Pancreas (tissue), 10 donors: Measurements from ENCODE around the gene CHRDL1. TPM values are rescaled to one million over a fixed set of nuclear protein-coding genes. Genes with fewer than 3 reads are reported as not detected.

Experiments
- ATAC-seq, 4 donors: fragments of 200-7000 bp; cut with Tn5 transposase; one replicate each; pipeline versions ENCODE4 v1.8.0 to v1.9.1; 2020; ENCODE audit warnings: mild to moderate bottlenecking in 4 of 4, moderate library complexity in 4 of 4
- DNase-seq, 6 donors: peaks; one replicate each; pipeline ENCODE4 v3.0.0-alpha.2; 2020
- FAIRE-seq: peaks from 2 replicates; lab custom pipeline; 2012; peaks lifted over from hg19 to GRCh38; lab: Jason Lieb, UNC
- H3K27ac ChIP-seq, 4 donors: fragments of 200-600 bp; sonication (generic); 1 replicate in 3 of 4; 2 replicates in 1 of 4; pipeline versions ENCODE4 v1.5.0 to v1.8.0; 2020
- H3K27me3 ChIP-seq, 4 donors: fragments of 200-600 bp; one replicate each; pipeline ENCODE4 v1.8.0; 2021
- H3K36me3 ChIP-seq, 3 donors: fragments of 200-600 bp; sonication (generic) in 1 of 3; one replicate each; pipeline versions ENCODE4 v1.5.0 to v1.8.0; 2020 to 2021
- H3K4me1 ChIP-seq, 3 donors: fragments of 200-600 bp; one replicate each; pipeline ENCODE4 v1.8.0; 2021
- H3K4me3 ChIP-seq, 4 donors: fragments of 200-600 bp; sonication (generic) in 2 of 4; one replicate each; pipeline versions ENCODE4 v1.5.0 to v1.8.0; 2020 to 2021
- H3K9me3 ChIP-seq, 4 donors: fragments of 200-600 bp; one replicate each; pipeline ENCODE4 v1.8.0; 2021
- WGBS, 2 donors: extraction: QIAGEN DNeasy Blood & Tissue Kit; methylation state at CpG; one replicate each; pipeline ENCODE4 v1.1.7; 2013; 5-methylcytosine and 5-hydroxymethylcytosine counted together
- intact Hi-C, 3 donors: fragments of 100-400 bp; cut with DNase I; formaldehyde crosslinking; loops; one replicate each; pipeline versions ENCODE4 v1.11.1 to v1.14.2; 2022
- polyA plus RNA-seq, 2 donors: library from polyadenylated mRNA; stranded (reverse); fragments of 200-250 nt; gene quantifications; one replicate each; pipeline ENCODE4 v1.2.3, GENCODE V29; 2013
- total RNA-seq, 6 donors: library from RNA; stranded (reverse); fragmentation: NEBNext Ultra II Directional in 4 of 6; extraction: Animal tissue kit (Norgen Biotek cat#: 25700) in 4 of 6; gene quantifications; one replicate each; pipeline versions ENCODE4 v1.2.1 to v1.2.4, GENCODE V29; 2021 to 2023
- TF ChIP-seq, protein P1 (sequence below), 4 donors: fragments of 200-600 bp; sonication (generic) in 3 of 4; IDR thresholded peaks; one replicate each; pipeline versions ENCODE4 v1.5.0 to v1.8.0; 2021; ENCODE audit warnings: antibody characterized with exemption in 4 of 4
- donor health status: healthy with polysubstance abuse.
- donor health status: DM: no; HTN: no; CAD: no; lungs with moderate emphysema.
- donor health status: DM: no; HTN: no; CAD: no.
- donor health status: control.
- donor health status: control.
- donor health status: Bipolar disorder and iron deficiency.
- donor health status: DM: yes; HTN: yes; CAD: no.
- donor health status: DM: no; HTN: no; CAD: no.
- donor health status: DM: no; HTN: no; CAD: no.
- donor health status: DM: yes; HTN: yes; CAD: no.

Gene CHRDL1
- total and polyA plus RNA-seq, 8 donors: 1.0 to 9.6 (median 2.0) TPM

DNA sequence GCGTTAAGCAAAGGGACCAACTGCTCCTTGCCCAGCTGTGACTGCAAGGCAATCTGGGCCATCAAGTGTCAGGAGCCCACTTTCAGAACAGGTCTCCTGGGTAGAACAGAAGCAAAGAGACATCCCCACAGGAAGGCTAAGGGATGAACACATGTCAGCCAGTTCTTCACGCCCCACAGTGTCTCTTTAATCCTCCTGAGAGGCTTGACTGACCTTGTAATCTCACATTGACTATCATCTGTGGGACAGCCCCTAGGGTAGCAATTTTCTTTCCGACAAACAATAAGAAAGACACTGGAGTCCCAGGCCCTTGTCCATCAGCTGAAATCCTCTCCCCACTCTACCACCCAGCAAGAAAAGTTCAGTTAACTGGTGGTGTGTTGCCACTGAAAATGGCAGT, 1.0 kb downstream of the CHRDL1 start:
- no peak for ATAC-seq
- intact Hi-C loops: no loop called here
- DNase-seq: no peak
- TF ChIP-seq, protein P1, sequence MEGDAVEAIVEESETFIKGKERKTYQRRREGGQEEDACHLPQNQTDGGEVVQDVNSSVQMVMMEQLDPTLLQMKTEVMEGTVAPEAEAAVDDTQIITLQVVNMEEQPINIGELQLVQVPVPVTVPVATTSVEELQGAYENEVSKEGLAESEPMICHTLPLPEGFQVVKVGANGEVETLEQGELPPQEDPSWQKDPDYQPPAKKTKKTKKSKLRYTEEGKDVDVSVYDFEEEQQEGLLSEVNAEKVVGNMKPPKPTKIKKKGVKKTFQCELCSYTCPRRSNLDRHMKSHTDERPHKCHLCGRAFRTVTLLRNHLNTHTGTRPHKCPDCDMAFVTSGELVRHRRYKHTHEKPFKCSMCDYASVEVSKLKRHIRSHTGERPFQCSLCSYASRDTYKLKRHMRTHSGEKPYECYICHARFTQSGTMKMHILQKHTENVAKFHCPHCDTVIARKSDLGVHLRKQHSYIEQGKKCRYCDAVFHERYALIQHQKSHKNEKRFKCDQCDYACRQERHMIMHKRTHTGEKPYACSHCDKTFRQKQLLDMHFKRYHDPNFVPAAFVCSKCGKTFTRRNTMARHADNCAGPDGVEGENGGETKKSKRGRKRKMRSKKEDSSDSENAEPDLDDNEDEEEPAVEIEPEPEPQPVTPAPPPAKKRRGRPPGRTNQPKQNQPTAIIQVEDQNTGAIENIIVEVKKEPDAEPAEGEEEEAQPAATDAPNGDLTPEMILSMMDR (IDR thresholded peaks at IDR 0.05): no peak
- no peak for FAIRE-seq
- H3K27me3 ChIP-seq: peaks cover 0 to 15% (median 1%) of the 10 kb centered on the region in 4 donors
- no peaks in the 10 kb centered on the region for H3K36me3 ChIP-seq
- H3K9me3 ChIP-seq: no peaks in the 10 kb centered on the region
- H3K4me3 ChIP-seq: no peak overlapping the region
- no peak overlapping the region for H3K27ac ChIP-seq
- WGBS, 2 donors: 66 to 81% methylated on average over 3 of the region's 3 CpGs
- no peaks in the 10 kb centered on the region for H3K4me1 ChIP-seq

DNA sequence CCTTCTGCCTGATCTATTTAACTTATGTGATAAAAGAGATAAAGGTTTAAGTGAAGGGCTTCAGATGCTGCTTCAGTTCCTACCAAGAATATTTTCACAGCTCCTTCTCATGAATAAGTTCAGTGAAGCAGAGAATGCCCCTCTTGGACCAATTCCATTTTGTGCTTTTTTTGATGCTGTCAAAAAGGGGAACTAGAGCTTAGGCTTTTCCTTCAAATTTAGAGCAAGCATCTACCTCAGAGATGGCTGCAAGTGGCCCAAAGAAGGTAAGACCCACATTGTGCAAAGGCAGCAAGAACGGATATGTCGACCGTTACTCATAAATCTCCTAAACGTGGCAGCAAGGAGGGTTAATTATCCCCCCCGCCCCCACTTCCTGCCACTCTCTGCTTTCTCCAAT, 4.5 kb downstream of the CHRDL1 start:
- no peaks in the 10 kb centered on the region for H3K27me3 ChIP-seq
- no peak for DNase-seq
- 51 to 68% methylated on average over 5 of the region's 5 CpGs for WGBS, 2 donors
- TF ChIP-seq, protein P1 (IDR thresholded peaks at IDR 0.05): no peak
- no peaks in the 10 kb centered on the region for H3K36me3 ChIP-seq
- no peak for ATAC-seq
- FAIRE-seq: no peak
- H3K4me1 ChIP-seq: no peaks in the 10 kb centered on the region
- H3K9me3 ChIP-seq: no peaks in the 10 kb centered on the region
- intact Hi-C loops: no loop called here
- no peak overlapping the region for H3K27ac ChIP-seq
- no peak overlapping the region for H3K4me3 ChIP-seq

DNA sequence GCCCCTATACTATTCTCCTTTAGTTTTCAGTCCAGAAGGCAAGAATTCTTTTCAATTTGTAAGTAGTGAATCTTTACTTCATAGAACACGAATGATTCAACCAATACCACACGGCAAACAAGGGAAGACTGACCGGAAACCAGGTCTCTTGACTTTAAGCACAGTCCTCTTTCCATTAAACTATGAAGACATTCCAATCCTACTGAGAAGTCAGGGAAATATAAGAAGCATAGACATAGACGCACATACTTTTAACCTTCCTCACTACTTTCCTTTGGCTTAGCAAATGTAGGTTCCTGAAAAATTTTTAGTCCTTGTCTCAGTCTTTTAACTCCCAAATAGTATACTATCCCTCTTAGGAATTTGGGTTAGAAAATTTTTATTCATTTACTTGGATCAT, 9.1 kb downstream of the CHRDL1 start:
- intact Hi-C loops: no loop called here
- no peak for FAIRE-seq
- no peak for DNase-seq

DNA sequence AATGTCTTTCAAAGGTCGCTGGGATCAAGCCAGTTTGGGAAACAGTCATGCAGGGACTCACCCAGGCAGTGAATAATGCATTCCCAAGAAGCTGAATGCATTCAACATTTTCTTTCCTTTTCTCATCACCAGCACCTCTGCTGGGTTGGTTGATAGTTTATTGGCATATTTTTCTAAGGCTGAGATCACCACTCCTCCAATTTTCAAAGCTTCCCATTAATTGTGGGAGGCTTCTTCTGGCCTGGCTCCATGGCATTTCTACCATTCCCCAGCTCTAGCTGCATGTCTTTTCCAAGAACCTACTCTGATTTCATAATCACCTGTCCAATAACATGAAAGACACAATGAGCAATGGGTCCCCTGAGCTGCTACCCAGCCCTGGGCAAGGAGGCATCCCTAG, 35.8 kb downstream of the CHRDL1 start:
- WGBS, 2 donors: 32 to 88% methylated on average over 1 of the region's 1 CpG
- DNase-seq: no peak
- ATAC-seq: no peak
- no peak overlapping the region for H3K4me3 ChIP-seq
- H3K27me3 ChIP-seq: peaks cover 0 to 4% (median 3%) of the 10 kb centered on the region in 4 donors
- no peaks in the 10 kb centered on the region for H3K4me1 ChIP-seq
- intact Hi-C loops: no loop called here
- H3K27ac ChIP-seq: no peak overlapping the region
- FAIRE-seq: no peak
- H3K36me3 ChIP-seq: no peaks in the 10 kb centered on the region
- H3K9me3 ChIP-seq: no peaks in the 10 kb centered on the region
- TF ChIP-seq, protein P1 (IDR thresholded peaks at IDR 0.05): no peak

More for the DNA sequence above, 9.1 kb downstream of the CHRDL1 start:
- 82 to 86% methylated on average over 4 of the region's 4 CpGs for WGBS, 2 donors
- Histone ChIP-seq H3K4me1 (no peaks in the 10 kb centered on the region), H3K27ac (no peak overlapping the region), H3K27me3 (peaks cover 0 to 12% (median 0%) of the 10 kb centered on the region in 4 donors), H3K9me3 (no peaks in the 10 kb centered on the region), H3K4me3 (no peak overlapping the region), H3K36me3 (no peaks in the 10 kb centered on the region)
- TF ChIP-seq, protein P1 (IDR thresholded peaks at IDR 0.05): no peak
- ATAC-seq: no peak

DNA sequence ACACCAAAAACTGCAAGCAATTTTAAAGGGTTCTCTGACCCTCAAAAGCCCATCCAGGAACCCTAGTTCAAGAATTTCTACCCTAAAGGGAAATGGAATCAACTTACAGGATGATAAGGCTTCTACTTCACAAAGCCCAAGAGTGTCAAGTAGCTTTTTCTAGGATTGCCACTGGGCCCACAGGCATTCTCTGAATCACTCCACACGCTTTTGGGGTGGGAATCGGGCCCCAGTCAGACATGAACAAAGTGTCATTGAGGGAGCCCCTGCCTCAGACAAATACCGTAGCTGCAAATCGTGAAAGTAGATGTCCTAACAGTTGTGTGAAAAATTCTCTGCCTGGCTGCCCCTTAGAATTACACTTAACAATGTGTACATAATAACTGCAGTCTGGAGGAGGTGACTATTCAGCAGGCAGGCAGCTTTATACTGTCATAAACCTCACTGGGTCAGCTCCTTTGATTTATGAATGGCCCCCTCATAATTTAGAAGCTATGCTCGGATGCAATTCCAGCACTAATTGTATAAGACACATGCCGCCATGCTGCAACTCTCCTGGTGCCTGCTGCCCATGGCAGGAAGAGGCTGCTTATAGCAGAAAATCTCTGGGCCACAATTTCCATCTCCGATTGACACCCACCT, 36.7 kb downstream of the CHRDL1 start:
- intact Hi-C loops: no loop called here
- TF ChIP-seq, protein P1 (IDR thresholded peaks at IDR 0.05): no peak
- Histone ChIP-seq H3K9me3 (no peaks in the 10 kb centered on the region), H3K27me3 (peaks cover 0 to 9% (median 4%) of the 10 kb centered on the region in 4 donors), H3K36me3 (no peaks in the 10 kb centered on the region), H3K27ac (no peak overlapping the region), H3K4me1 (no peaks in the 10 kb centered on the region), H3K4me3 (no peak overlapping the region)
- ATAC-seq (no peak), FAIRE-seq (no peak), DNase-seq (no peak)
- WGBS, 2 donors: 66 to 78% methylated on average over 7 of the region's 7 CpGs
